Hematopoietic multipotent progenitor cell treated with erythropoietin and hydrocortisone succinate and interleukin-3 and kit ligand, for 17 days (in vitro differentiated cells): ENCODE measurements around the gene BCAN.

Source experiments
- DNase-seq: peaks from one replicate; pipeline ENCODE4 v3.0.0-alpha.2; 2015; ENCODE audit warnings: low spot score

Gene BCAN

DNA sequence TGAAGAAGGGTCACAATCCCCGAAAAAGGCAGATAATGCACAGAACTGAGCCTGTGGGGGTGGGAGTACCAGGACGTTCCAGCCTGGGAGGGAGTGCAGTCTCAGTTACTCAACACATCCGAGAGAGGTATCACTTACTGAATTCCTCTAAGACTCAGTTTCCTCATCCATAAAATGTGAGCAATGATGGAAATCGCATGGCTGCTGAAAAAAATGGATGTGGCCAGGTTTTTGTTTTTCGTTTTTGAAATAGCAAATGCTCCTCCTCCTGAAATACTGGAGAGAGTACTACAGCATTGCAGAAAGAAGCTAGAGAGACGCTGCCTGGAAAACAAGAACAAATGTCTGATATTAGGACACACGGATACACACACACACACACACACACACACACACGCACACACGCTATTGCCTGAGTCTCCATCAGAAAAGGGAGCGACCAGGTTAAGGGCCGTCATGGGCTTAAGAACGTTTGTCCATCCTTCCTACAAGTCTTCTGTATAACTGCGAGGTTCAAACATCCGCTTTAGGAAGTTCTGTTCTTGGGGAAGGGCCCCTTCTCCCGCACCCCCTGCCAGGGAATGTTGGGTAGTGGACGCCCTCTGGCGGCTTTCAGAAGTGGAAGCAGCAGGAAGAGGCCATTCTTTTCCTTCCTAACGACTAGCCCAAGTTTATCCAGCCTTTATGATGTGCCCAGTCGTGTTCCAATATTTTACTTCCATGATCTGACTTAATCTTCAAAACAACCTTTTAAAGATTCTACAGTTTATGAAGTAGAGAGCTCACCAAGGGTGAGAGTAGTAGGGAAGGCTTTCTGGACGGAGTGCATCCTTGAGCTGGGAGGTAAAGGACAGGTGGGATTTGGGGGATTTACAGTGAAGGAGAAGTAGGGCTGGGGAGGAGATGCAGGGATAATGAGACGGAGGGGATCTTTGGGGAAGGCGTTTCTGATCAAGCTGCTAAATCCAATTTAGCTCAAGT lies 36.0 kb downstream of the BCAN start:
- peak; percentile 10 for DNase-seq

DNA sequence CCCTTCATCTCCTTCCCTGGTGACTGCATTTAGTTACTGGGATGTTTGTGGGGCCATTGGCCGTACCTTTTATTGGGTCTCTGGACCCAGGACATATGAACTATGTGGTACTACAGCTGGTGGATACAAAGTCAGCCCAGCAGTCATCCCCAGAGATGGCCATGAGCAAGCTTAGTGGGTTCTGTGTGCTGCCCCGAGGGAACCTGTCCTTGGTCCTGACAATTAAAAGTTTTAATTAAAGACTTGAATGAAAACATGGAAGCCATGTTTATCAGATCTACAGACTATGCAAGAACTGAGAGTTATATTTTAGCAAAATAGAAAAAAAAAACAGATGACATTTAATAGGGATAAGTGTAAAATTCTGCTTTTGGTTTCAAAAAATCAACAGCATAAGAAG lies 38.1 kb downstream of the BCAN start:
- no peak for DNase-seq

DNA sequence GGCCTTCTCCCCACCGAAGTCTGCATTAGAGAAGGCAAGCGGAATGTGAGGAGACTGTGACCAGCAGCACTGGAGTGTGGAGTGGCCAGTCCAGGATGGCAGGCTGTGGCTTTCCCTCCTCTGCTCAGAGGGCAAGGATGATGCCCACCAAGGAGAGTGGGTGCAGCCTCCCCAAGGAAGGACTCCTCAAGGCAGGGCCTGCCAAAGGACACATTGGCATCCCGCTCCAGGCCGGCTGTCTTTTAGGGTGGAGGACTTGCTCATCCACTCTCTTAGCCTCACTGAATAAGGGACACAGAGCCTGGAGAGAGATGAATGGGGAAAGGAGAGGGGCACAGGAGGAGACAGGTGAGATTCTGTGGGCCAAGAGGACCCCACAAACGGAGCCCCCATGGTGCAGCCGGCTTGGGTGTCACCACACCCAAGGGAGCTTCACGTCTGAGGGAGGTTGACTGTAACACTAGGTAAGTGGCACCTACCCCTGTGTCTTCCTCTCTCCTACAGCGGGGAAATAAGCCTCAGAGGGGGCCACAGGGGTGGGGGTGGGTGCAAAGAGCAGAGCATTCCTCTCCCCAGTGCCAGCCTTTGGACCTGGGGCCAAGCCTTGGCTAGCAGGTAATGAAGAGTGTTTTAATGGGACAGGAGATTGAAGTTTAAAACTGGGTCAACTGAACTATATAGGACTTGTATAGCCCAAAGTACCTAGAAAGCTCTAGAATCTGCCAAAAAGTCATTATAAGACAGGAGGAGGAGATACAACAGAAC lies 39.5 kb downstream of the BCAN start:
- no peak for DNase-seq

DNA sequence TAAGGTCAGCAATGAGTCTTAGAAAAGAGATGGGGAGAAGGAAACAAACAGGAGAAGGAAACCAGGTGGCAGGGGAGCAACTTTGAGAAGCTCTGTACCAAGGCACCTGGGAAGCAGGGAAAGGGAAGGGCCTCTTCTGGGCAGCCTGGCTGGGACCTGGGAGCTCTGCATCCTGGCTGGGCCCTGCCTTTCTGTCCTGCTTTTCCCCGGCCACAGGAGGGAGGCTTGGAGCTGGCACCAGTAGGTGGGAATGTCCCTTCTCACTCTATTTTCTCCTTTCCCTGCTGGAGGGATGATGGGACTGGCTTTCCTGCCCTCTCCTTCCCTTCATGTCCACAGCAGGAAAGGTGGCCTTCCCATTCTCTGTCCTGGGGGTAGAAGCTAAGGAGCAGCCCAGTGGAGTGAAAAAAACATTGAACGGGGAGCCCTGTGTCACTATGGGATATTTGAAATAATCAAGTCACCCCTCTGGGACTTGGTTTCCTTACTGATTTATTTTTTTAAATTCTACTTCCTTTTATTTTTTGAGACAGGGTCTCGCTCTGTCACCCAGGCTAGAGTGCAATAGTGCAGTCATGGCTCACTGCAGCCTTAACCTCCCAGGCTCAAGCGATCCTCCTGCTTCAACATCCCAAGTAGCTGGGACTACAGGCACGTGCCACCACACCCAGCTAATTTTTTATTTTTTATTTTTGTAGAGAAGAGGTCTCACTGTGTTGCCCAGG lies 40.4 kb downstream of the BCAN start:
- DNase-seq: no peak

DNA sequence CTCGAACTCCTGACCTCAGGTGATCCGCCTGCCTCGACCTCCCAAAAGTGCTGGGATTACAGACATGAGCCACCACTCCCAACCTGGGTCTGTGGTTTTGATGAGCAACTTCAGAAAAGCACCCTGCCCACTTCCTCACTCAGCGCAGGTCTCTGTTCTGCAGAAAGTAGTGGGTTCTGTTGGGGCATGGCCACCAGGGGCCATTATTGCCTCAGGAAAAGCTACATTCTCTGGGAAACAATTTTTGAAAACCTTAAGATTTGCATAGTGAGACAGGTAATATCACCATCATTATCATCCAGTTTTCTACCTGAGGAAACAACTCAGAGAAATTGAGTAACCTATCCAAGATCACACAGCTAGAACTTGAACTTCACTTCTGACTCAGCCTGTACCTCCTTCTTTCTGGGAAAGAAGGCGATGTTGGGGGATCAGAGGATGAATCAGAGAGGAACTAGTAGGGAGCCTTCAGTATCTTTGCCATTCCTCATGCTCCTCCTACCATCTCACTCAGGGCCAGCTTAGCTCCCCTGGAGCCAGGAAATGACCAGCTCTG lies 42.4 kb downstream of the BCAN start:
- DNase-seq: no peak

DNA sequence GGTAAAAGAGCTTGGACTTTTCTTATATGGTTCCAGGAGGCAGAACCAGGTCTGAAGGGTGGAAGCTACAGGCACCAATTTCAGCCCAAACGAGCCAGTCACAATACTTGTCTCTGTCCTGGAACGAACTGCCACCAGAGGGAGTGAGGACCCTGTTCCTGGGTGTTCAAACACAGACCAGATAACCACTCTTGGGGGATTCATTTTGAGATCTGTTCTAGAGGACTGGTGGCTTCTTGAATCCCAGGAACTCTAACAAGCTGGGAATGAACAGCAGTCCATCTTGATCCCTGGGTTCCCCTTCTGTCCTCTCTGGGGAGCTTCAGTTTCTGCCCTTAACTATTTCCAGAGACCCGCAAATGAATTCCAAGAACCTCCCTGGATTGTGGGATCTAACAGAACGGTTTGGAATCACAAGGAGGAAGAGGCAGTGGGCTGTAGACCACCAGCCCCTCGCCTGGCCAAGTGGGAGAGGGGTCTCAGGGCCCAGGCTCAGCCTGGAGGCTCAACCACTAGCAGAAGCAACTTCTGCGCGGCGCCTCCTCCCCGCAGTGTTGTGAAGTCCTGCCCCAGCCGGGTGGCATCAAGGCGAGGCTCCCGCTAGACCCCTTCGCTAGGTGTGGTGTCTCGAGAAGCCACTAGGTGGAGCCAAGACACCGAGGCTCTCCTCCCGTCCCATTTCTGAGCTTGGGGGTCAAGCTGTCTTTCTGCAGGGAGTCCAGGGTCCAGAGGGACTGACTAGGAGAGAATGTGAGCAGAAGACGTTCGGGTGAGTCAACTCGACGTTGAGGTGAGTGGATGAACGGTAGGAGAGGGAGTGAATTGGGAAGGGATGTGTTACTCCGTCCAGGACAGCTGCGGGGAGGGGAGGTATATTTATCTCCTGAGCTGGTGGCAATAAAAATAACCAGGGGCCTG lies 47.4 kb downstream of the BCAN start:
- peak; percentile 66 for DNase-seq

DNA sequence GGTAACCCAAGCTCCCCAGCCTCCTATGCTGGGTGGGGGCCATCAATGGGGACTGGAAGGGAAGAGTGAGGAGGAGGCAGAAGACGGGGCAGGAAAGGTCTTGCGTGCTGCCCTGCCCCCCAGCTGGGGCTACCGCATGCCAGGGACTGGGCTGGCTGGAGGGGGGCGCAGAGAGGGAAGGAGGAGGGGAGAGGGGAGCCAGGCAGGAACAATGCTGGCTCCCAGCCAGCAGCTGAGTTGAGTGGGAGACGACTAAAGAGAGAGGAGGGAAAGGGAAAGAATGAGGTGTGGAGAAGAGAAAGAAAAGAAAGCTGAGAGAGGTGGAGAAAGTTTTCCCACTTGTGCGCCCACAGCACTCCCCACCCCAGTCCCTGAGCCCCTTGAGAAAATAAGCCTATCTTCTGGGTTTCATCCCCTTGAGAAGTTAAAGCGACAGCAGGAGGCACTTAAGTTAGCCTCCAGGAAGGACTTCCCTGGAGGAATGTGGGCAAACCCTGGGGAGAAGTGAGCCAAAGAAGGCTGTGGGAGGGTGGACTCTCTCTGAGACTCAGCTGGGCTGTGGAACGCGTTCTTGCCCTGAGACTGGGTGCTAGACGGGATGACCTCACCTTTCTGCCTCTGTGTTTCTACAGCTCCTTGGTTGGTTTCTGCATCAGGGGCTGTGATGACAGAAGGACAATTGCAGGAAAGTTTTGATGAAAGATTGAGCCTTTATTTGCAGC lies 48.2 kb downstream of the BCAN start:
- no peak for DNase-seq

DNA sequence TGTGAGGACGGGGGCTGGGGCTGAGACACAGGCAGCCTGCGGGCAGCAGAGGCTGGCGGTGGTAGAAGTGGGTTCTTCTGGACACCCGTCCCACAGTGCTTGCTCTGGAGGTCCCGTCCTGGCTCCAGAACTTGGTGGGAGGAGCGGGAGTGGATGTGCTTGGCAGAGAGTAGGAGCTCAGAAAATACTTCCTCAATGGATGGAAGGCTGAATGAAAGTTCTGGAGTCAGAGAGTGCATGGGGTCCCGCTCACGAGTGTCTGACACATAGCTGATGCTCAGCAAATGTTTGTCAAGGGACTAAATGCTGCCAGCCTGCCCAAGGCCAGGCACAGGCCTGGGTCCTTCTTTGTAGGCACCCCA lies 48.7 kb downstream of the BCAN start:
- no peak for DNase-seq

DNA sequence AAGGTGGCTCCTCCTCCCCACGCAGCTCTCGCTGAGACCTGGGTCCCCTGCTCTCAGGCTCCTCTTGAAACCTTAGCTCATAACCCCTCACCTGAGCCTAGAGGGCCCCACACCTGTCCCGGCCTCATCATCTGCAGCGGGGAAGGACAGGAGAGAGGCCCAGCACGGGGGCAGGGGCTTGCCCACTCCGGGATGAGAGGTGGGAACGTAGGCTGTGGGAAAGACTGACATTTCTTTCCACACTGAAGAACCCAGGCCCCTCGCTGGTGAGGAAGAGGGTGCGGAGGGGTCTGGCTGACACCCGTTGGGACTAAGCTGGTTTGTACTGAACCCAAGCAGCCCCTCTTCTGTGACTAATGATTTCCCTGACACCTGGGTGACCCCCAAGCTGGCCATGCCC lies 49.3 kb downstream of the BCAN start:
- DNase-seq: no peak

DNA sequence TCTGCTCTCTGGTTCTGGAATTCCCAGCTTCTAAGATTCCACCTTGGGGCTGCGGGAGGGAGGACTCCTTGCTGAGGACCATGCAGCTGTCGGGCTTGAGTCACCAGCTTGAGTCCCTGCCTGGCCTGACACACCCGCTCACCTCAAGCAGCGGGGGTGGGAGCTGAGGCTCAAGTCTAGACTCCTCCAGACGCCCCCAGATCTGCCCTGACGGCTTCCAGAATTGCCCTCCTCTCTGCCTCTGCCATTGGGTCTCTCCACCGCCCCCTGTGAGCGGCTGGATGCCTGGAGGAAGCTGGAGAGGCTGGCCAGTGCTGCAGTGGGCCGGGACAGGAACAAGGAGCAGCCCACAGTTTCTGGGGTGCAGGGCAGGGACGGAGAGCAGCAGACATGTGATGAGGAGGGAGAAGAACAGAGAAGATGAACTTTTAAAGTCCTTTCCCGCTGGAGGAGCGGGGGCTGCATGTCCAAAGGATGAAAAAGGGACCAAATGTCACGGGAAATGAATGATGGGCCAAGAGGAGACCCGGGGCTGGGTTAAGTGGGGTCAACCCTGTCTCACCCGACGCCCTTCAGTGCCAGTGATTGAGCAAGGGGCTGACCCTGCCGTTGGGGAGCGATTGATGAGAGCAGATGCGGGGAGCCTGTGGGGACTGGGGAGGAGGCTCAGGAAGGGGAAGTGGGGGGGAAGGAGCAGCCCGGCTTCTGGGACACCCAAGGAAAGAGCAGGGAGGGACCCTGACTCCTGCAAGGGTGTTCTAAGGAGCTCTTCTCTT lies 49.9 kb downstream of the BCAN start:
- DNase-seq: no peak

DNA sequence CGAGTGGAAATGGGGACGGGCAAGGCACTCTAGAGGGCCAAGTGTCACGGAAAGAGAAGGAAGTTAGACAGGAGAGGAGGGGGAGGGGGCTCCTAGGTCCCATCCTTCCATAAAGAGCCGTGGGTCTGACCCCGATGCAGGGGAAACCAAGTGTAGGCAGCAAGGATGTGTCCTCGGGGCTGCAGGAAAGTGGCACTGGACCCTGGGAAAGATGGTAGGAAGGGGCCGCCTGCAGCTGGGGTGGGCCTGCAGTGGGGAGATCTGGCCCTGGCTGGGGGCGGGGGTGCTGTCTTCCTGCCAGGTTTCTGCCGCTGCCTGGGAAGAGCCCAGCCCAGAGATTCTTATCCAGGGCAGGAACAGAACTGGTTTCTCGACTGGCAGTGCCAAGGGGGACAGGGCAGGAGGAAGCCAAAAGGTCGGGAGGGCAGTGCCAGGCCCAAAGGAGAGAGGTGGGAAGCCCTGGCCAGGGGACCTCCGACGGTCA lies 50.6 kb downstream of the BCAN start:
- no peak for DNase-seq

DNA sequence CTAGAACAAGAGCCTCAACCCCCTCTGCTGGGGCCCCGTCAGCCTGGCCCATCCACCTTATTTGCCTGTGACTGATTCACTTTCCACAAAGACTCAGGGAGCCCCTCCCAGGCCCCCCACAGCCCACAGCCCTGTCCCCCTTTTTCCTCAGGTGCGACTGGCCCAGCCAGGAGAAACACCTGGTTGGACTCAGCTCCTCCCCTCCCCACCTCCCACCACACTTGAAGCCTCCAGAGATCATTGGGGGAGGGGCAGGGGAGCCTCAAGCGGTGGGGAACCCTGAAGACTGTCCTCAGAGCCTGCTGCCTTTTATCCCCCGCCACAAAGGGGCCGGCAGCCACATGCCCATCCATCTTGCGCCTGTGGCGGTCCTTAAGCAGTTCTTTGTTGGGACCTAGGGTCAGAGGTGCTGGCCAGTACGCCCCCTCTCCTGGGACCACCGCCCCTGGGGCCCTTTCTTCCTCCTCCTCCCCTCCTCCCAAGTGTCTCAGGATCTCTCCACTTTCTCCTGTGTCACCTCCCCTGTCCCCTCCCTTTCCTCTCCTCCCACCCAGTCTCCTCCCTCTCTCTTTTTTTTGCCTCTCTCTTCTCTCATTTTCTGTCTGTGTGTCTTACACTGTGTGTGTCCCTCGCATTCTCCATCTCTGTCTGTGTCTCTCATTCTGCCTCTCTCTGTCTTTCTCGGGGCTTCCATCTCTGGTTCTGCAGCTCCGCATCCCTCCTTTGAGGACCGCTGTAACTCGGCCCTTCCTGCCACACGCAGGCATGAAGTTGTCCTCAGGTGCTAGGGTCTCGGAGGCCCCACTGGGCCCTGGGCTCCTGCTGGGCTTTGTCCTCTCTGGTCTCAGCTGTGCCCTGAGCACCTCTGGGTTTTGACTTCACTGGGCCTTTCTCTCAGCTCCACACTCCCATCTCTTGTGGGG lies 51.3 kb downstream of the BCAN start:
- DNase-seq: no peak

DNA sequence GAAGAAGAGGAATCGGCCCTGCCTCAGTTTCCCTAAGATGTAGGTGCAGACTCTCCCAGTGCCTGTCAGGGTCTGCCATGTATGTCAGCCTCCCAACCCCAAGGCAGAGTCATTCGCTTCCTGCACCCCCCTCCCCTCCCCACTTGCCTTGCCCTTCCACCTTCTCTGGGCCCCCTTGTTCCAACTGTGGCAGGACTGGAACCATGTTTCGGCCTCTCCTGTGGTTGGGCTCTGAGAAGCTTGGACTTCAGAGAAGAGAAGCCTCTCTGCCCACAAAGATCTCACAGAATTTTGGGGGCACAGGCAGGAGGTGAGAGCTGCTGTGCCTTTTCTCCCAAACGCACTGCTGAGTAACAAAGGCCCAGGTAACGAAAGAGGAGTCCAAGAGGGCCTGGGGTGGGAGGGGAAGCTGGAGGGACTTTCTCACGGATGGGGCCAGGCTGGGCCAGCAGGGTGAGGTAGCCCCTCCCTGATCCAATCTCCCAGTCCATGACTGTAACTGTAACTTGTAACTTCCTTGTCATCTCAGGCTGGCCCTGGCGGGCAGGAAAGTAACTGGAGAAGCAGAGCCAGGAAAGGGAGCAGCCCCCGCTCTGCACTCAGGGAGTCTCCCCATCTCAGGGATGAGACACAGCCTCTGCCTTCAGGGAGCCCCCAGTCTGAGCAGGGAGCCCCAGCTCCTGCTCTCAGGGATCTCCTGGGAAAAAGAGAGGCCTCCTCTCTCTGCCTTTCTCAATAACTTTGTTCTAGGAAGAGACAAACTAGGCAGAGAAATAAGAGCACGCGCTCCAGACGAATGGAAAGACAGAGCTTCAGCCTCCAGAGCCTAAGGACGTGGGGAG lies 52.2 kb downstream of the BCAN start:
- no peak for DNase-seq

DNA sequence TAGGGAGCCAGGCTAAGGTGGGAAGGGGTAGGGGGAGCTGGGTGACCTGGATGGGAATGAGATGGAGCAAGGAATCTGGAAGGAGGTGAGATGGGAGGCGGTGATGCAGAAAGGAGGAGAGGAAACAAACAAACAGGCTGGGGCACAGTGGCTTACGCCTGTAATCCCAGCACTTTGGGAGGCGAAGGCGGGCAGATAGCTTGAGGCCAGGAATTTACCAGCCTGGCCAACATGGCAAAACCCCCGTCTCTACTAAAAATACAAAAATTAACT lies 52.7 kb downstream of the BCAN start:
- DNase-seq: no peak

DNA sequence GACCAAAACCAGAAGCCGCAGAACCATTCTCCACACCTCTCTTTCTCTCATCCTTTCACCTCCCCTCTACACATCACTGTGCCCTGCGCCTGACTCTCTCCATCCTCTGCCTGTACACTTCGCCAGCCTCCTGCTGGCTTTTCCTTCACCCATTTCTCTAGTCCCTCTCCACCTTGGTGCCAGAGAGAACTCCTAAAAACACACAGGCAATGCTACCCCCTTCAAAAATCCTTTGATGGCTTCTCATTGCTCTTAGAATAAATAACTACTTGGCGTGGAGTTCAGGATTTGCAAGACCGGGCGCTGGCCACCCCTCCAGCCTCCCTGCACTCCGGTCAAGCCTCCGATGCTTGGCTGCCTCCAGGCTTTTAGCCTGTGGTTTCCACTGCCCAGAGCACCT lies 54.8 kb downstream of the BCAN start:
- DNase-seq: no peak

DNA sequence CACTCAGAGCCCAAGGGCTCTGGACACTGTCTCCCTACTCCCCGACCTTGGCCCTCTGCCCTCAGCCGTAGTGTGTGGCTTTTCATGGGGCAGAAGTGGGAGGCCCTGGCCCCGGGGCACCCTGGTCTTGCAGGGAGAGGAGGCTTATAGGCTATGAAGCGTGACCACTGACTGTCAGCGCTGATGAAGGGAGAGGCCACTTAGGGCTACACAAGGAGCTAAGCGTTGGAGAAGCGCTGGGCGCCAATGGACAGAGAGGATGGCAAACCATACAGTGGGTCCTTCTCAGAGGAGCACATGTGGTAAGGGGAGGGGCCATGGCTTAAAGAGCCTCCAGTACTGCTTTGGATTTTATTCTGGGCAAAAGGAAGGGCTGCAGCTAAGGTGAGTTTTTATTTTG lies 55.6 kb downstream of the BCAN start:
- DNase-seq: no peak

DNA sequence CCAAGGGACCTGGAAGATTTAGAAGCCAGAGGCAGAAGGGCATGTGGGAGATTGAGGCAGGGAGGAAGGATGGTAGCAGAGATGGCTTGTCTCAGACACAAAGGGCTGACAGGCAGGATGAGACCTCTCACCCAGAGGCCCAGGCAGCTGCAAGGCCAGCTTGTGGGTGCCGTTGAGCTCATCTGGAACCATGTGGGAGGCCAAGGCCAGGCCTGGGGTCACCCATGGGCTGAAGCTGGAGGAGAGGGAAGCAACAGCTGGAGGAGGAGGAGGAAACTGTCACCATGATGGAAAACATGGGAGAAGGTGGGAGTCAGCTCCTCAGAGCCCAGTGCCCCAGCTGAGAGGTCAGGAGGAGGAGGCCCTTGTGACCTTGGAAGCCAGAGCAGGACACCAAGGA lies 57.1 kb downstream of the BCAN start:
- no peak for DNase-seq
